Activated T-cell treated with anti-CD3 and anti-CD28 coated beads, Interleukin-2, amount 50 U/mL, for 4 hours (primary cell): ENCODE data around the gene MYO19. TPM values are rescaled to one million over a fixed set of nuclear protein-coding genes. Genes with fewer than 3 reads are reported as not detected.
"Not testable (repeated sequence)": the region's sequence is repeated elsewhere in the genome, so short reads cannot be mapped to it uniquely, and the experiment has no call there.

ENCODE experiments used
- ATAC-seq, 2 donors: fragments of 200-7000 bp; cut with Tn5 transposase; one replicate each; pipeline ENCODE4 v1.10.0; 2021
- DNase-seq: peaks from one replicate; pipeline ENCODE4 v3.0.0-alpha.2; 2020
- H3K27me3 Mint-ChIP-seq: one replicate; pipeline ENCODE4 v1.8.0; 2021; ENCODE audit warnings: low read depth, mixed read lengths
- H3K36me3 Mint-ChIP-seq: one replicate; pipeline ENCODE4 v1.8.0; 2022; ENCODE audit warnings: mixed read lengths; ENCODE audit not compliant: insufficient read depth
- H3K4me1 Mint-ChIP-seq: one replicate; pipeline ENCODE4 v1.8.0; 2021; ENCODE audit warnings: low read depth, mixed read lengths
- H3K4me3 Mint-ChIP-seq: one replicate; pipeline ENCODE4 v1.8.0; 2021; ENCODE audit warnings: mild to moderate bottlenecking, moderate library complexity, mixed read lengths
- H3K9me3 Mint-ChIP-seq: one replicate; pipeline ENCODE4 v1.8.0; 2021; ENCODE audit warnings: mixed read lengths
- total RNA-seq, 3 donors: library from RNA; stranded (reverse); gene quantifications; one replicate each; pipeline ENCODE4 v1.2.1, GENCODE V29; 2021

The MYO19 gene
- total RNA-seq, 3 donors from 2014 or later, result 138 to 153 (median 151) TPM

DNA sequence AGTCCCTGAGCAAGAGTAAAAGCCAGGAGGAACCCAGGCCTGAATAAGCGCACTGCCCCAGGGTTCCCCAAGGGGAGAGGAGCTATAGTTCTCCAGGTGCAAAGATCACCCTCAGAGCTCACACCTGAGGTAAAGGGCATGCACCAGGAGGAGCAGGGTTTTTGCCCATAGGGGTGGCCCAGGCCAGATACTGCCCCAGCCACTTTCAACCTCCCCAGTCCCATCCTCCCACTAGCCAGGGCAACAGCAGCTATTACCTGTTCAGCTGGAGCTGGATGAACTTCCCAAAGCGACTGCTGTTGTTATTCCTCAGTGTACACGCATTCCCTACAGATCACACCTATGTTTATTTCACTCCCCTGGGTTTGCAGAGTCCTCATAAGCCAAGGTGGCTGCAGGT is 19.8 kb downstream of the MYO19 start:
- Mint-ChIP-seq H3K36me3 (peaks cover 25% of the 10 kb centered on the region), H3K4me3 (no peak overlapping the region), H3K27me3 (no peaks in the 10 kb centered on the region), H3K9me3 (no peaks in the 10 kb centered on the region), H3K4me1 (no peaks in the 10 kb centered on the region)
- DNase-seq, result no peak
- no peak for ATAC-seq

GRCh38 chr17:36512641-36513040 is 22.0 kb downstream of the MYO19 start:
- Mint-ChIP-seq H3K4me1 (no peaks in the 10 kb centered on the region), H3K4me3 (no peak overlapping the region), H3K27me3 (no peaks in the 10 kb centered on the region), H3K9me3 (no peaks in the 10 kb centered on the region), H3K36me3 (peaks cover 28% of the 10 kb centered on the region)
- DNase-seq (no peak), ATAC-seq (no peak)

DNA sequence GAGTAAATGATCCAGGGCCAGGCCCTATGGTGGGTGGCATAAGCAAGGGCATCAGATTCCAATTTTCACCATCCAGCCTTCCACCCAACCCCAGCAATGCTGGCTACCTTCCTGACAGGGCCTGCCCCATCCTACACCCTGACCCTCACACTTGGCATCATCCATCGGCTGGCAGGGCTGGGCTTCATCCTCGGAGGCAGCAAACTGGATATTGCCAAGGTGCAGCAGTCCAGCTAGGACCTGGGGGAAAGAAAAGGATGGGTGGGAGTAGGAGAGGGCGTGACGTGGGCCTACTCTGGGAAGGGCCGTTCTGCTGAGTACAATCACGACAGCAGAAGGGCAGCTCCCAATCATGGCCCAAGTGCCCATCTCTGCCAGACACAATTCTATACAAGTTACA is 23.5 kb downstream of the MYO19 start:
- no peaks in the 10 kb centered on the region for H3K9me3 Mint-ChIP-seq
- no peak overlapping the region for H3K4me3 Mint-ChIP-seq
- no peaks in the 10 kb centered on the region for H3K27me3 Mint-ChIP-seq
- peaks cover 27% of the 10 kb centered on the region for H3K36me3 Mint-ChIP-seq
- no peaks in the 10 kb centered on the region for H3K4me1 Mint-ChIP-seq
- no peak for DNase-seq
- no peak for ATAC-seq

- DNase-seq (no peak), ATAC-seq (no peak)
- no peaks in the 10 kb centered on the region for H3K9me3 Mint-ChIP-seq
- peaks cover 28% of the 10 kb centered on the region for H3K36me3 Mint-ChIP-seq
- no peaks in the 10 kb centered on the region for H3K27me3 Mint-ChIP-seq
- H3K4me1 Mint-ChIP-seq, result no peaks in the 10 kb centered on the region
- no peak overlapping the region for H3K4me3 Mint-ChIP-seq
These were observed 24.0 kb downstream of the MYO19 start for GRCh38 chr17:36510636-36511035.

GRCh38 chr17:36509272-36509985 is 25.2 kb downstream of the MYO19 start:
- H3K9me3 Mint-ChIP-seq, result no peaks in the 10 kb centered on the region
- H3K36me3 Mint-ChIP-seq, result peaks cover 24% of the 10 kb centered on the region
- no peaks in the 10 kb centered on the region for H3K27me3 Mint-ChIP-seq
- DNase-seq (no peak), ATAC-seq (no peak)
- H3K4me1 Mint-ChIP-seq, result no peaks in the 10 kb centered on the region
- no peak overlapping the region for H3K4me3 Mint-ChIP-seq

GRCh38 chr17:36508439-36508838 is 26.2 kb downstream of the MYO19 start:
- H3K4me3 Mint-ChIP-seq, DNase-seq, H3K9me3 Mint-ChIP-seq, H3K27me3 Mint-ChIP-seq, H3K4me1 Mint-ChIP-seq, ATAC-seq: not testable (repeated sequence)
- peaks cover 29% of the 10 kb centered on the region for H3K36me3 Mint-ChIP-seq

DNA sequence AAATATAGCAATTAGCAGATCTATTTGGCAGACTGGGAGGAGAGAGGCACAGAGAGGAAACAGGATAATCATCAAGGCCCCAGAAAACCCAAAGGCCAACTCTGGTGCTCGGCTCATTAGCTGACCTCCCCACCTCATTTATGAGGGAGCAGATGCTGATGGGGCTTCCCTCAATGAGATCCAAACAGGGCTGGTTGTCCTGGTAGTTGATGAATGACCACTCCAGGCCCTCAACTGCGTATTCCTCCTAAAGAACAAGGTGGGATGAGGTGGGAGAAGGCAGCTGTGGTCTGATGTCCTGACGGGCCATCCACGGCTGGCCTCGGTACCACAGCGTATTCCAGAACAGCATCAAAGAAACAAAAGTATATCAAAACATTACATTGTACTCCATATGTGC is 27.4 kb downstream of the MYO19 start:
- Mint-ChIP-seq H3K4me1 (peaks cover under 1% of the 10 kb centered on the region), H3K4me3 (no peak overlapping the region), H3K36me3 (peaks cover 38% of the 10 kb centered on the region), H3K9me3 (no peaks in the 10 kb centered on the region), H3K27me3 (no peaks in the 10 kb centered on the region)
- ATAC-seq (no peak), DNase-seq (no peak)

- no peaks in the 10 kb centered on the region for H3K9me3 Mint-ChIP-seq
- no peaks in the 10 kb centered on the region for H3K27me3 Mint-ChIP-seq
- ATAC-seq (no peak), DNase-seq (no peak)
- peaks cover 40% of the 10 kb centered on the region for H3K36me3 Mint-ChIP-seq
- no peak overlapping the region for H3K4me3 Mint-ChIP-seq
- peaks cover 1% of the 10 kb centered on the region for H3K4me1 Mint-ChIP-seq
These were observed 27.8 kb downstream of the MYO19 start for GRCh38 chr17:36506831-36507230.

GRCh38 chr17:36506249-36506826 is 28.3 kb downstream of the MYO19 start:
- Mint-ChIP-seq H3K9me3 (no peaks in the 10 kb centered on the region), H3K36me3 (peaks cover 40% of the 10 kb centered on the region), H3K27me3 (no peaks in the 10 kb centered on the region), H3K4me3 (no peak overlapping the region), H3K4me1 (peaks cover 1% of the 10 kb centered on the region)
- DNase-seq (no peak), ATAC-seq (no peak)

- DNase-seq (no peak), ATAC-seq (no peak)
- Mint-ChIP-seq H3K4me3 (no peak overlapping the region), H3K27me3 (no peaks in the 10 kb centered on the region), H3K36me3 (peaks cover 37% of the 10 kb centered on the region), H3K4me1 (peaks cover 1% of the 10 kb centered on the region), H3K9me3 (no peaks in the 10 kb centered on the region)
These were observed 29.5 kb downstream of the MYO19 start for GRCh38 chr17:36505171-36505570.

DNA sequence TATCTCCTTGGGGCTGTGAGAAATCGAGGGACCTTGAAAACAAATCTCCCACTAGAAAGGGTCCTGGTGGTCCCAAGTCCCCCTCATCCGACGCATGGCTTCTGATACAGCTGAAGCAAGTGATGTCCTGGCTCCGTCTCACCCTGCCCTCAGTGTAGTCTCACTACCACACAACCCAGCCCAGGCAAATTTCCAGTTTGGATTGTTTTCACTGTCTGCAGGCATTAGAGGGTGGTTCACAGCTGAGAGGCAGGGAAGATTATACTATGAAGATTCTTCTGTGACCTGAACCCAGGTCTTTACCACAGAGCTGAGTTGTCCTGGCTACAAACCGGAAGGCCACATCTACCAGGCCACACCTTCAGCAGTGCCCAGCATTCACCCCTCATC is 30.5 kb downstream of the MYO19 start:
- peaks cover 29% of the 10 kb centered on the region for H3K36me3 Mint-ChIP-seq
- DNase-seq, result no peak
- no peak for ATAC-seq
- no peaks in the 10 kb centered on the region for H3K27me3 Mint-ChIP-seq
- peaks cover 1% of the 10 kb centered on the region for H3K4me1 Mint-ChIP-seq
- H3K4me3 Mint-ChIP-seq, result no peak overlapping the region
- no peaks in the 10 kb centered on the region for H3K9me3 Mint-ChIP-seq

GRCh38 chr17:36503456-36504155 is 31.1 kb downstream of the MYO19 start:
- H3K4me3 Mint-ChIP-seq, result no peak overlapping the region
- H3K9me3 Mint-ChIP-seq, result no peaks in the 10 kb centered on the region
- ATAC-seq, result no peak
- no peak for DNase-seq
- H3K36me3 Mint-ChIP-seq, result peaks cover 29% of the 10 kb centered on the region
- no peaks in the 10 kb centered on the region for H3K27me3 Mint-ChIP-seq
- peaks cover 1% of the 10 kb centered on the region for H3K4me1 Mint-ChIP-seq

- Mint-ChIP-seq H3K4me3 (no peak overlapping the region), H3K4me1 (peaks cover 1% of the 10 kb centered on the region), H3K9me3 (no peaks in the 10 kb centered on the region), H3K36me3 (peaks cover 38% of the 10 kb centered on the region), H3K27me3 (no peaks in the 10 kb centered on the region)
- DNase-seq, result no peak
- no peak for ATAC-seq
These were observed 32.7 kb downstream of the MYO19 start for GRCh38 chr17:36501963-36502362.

GRCh38 chr17:36501351-36501750 is 33.3 kb downstream of the MYO19 start:
- peaks cover 37% of the 10 kb centered on the region for H3K36me3 Mint-ChIP-seq
- H3K4me1 Mint-ChIP-seq, result peaks cover 1% of the 10 kb centered on the region
- no peaks in the 10 kb centered on the region for H3K9me3 Mint-ChIP-seq
- H3K27me3 Mint-ChIP-seq, result no peaks in the 10 kb centered on the region
- DNase-seq (no peak), ATAC-seq (no peak)
- H3K4me3 Mint-ChIP-seq, result no peak overlapping the region

GRCh38 chr17:36500745-36501225 is 33.9 kb downstream of the MYO19 start:
- DNase-seq (no peak), ATAC-seq (peak in 1 of 2 donors; percentile 17)
- peaks cover 41% of the 10 kb centered on the region for H3K36me3 Mint-ChIP-seq
- no peak overlapping the region for H3K4me3 Mint-ChIP-seq
- peaks cover 1% of the 10 kb centered on the region for H3K4me1 Mint-ChIP-seq
- no peaks in the 10 kb centered on the region for H3K27me3 Mint-ChIP-seq
- H3K9me3 Mint-ChIP-seq, result no peaks in the 10 kb centered on the region
